ENCODE measurements around the gene TRAF3IP1. TPM values are rescaled to one million over a fixed set of nuclear protein-coding genes. Genes with fewer than 3 reads are reported as not detected.

Gene TRAF3IP1
- total and polyA plus RNA-seq, 2 donors (not counting 1 experiment from before 2014, with no cell fraction given) = 3.9 to 9.2 TPM

- H3K4me3 ChIP-seq (replicated peaks in 1 of 4; ENCODE audit: control extremely low read depth in 1 of 4, insufficient read depth in 1 of 4, low read depth in 3 of 4, low read length in 4 of 4) = no peak overlapping the region
- TF ChIP-seq EZH2 (IDR thresholded peaks at IDR 0.05; ENCODE audit: low read length, missing control alignments) (no peak), CTCF (conservative IDR thresholded peaks at IDR 0.05 in 1 of 2, IDR thresholded peaks at IDR 0.05 in 1 of 2; ENCODE audit: low read depth in 1 of 2, low read length in 2 of 2) (no peak)
- no peak overlapping the region for H3K27ac ChIP-seq (ENCODE audit: insufficient read depth, low read length)
- no peaks in the 10 kb centered on the region for H3K79me2 ChIP-seq (ENCODE audit: control insufficient read depth, insufficient read depth, low read length)
- no peaks in the 10 kb centered on the region for H3K9me3 ChIP-seq (ENCODE audit: control insufficient read depth, insufficient read depth, low read depth, low read length)
- no peak overlapping the region for H2AFZ ChIP-seq (ENCODE audit: low read length)
- no peaks in the 10 kb centered on the region for H4K20me1 ChIP-seq (ENCODE audit: control insufficient read depth, extremely low read depth, insufficient read depth, low read length)
- no peaks in the 10 kb centered on the region for H3K4me1 ChIP-seq (ENCODE audit: control insufficient read depth, extremely low read depth, insufficient read depth, low read length)
- no peaks in the 10 kb centered on the region for H3K36me3 ChIP-seq (ENCODE audit: control insufficient read depth, insufficient read depth, low read length)
- peak in 1 of 2 donors; percentile 53 for DNase-seq (ENCODE audit: low read depth in 2 of 2)
- no peak overlapping the region for H3K4me2 ChIP-seq (ENCODE audit: extremely low read depth, insufficient read depth, low read length)
- no peaks in the 10 kb centered on the region for H3K27me3 ChIP-seq (ENCODE audit: control insufficient read depth, insufficient read depth, low read length)
- no peak overlapping the region for H3K9ac ChIP-seq (ENCODE audit: insufficient read depth, low read length)
These were observed 67.0 kb downstream of the TRAF3IP1 start for GRCh38 chr2:238387332-238387731.

- TF ChIP-seq CTCF (conservative IDR thresholded peaks at IDR 0.05 in 1 of 2, IDR thresholded peaks at IDR 0.05 in 1 of 2; ENCODE audit: low read depth in 1 of 2, low read length in 2 of 2) = no peak
- no peak for TF ChIP-seq EZH2 (IDR thresholded peaks at IDR 0.05; ENCODE audit: low read length, missing control alignments)
- Histone ChIP-seq H3K9me3 (ENCODE audit: control insufficient read depth, insufficient read depth, low read depth, low read length) (no peaks in the 10 kb centered on the region), H3K27me3 (ENCODE audit: control insufficient read depth, insufficient read depth, low read length) (no peaks in the 10 kb centered on the region)
These were observed 68.5 kb downstream of the TRAF3IP1 start for GRCh38 chr2:238388794-238389193.

GRCh38 chr2:238389988-238390589 is 69.8 kb downstream of the TRAF3IP1 start:
- H3K27ac ChIP-seq (ENCODE audit: insufficient read depth, low read length) = no peak overlapping the region
- no peak for TF ChIP-seq CTCF (conservative IDR thresholded peaks at IDR 0.05 in 1 of 2, IDR thresholded peaks at IDR 0.05 in 1 of 2; ENCODE audit: low read depth in 1 of 2, low read length in 2 of 2)
- no peak overlapping the region for H3K9ac ChIP-seq (ENCODE audit: insufficient read depth, low read length)

More at GRCh38 chr2:238388794-238389193, 68.5 kb downstream of the TRAF3IP1 start:
- no peaks in the 10 kb centered on the region for H3K79me2 ChIP-seq (ENCODE audit: control insufficient read depth, insufficient read depth, low read length)
- H3K27ac ChIP-seq (ENCODE audit: insufficient read depth, low read length) = no peak overlapping the region
- H3K36me3 ChIP-seq (ENCODE audit: control insufficient read depth, insufficient read depth, low read length) = no peaks in the 10 kb centered on the region
- no peaks in the 10 kb centered on the region for H3K4me1 ChIP-seq (ENCODE audit: control insufficient read depth, extremely low read depth, insufficient read depth, low read length)
- no peak overlapping the region for H3K9ac ChIP-seq (ENCODE audit: insufficient read depth, low read length)
- no peak overlapping the region for H3K4me2 ChIP-seq (ENCODE audit: extremely low read depth, insufficient read depth, low read length)
- H3K4me3 ChIP-seq (replicated peaks in 1 of 4; ENCODE audit: control extremely low read depth in 1 of 4, insufficient read depth in 1 of 4, low read depth in 3 of 4, low read length in 4 of 4) = no peak overlapping the region
- H2AFZ ChIP-seq (ENCODE audit: low read length) = no peak overlapping the region
- no peak for DNase-seq (ENCODE audit: low read depth in 2 of 2)
- H4K20me1 ChIP-seq (ENCODE audit: control insufficient read depth, extremely low read depth, insufficient read depth, low read length) = no peaks in the 10 kb centered on the region

More at GRCh38 chr2:238389988-238390589, 69.8 kb downstream of the TRAF3IP1 start:
- Histone ChIP-seq H3K27me3 (ENCODE audit: control insufficient read depth, insufficient read depth, low read length) (no peaks in the 10 kb centered on the region), H3K4me3 (replicated peaks in 1 of 4; ENCODE audit: control extremely low read depth in 1 of 4, insufficient read depth in 1 of 4, low read depth in 3 of 4, low read length in 4 of 4) (no peak overlapping the region), H4K20me1 (ENCODE audit: control insufficient read depth, extremely low read depth, insufficient read depth, low read length) (no peaks in the 10 kb centered on the region), H3K4me2 (ENCODE audit: extremely low read depth, insufficient read depth, low read length) (no peak overlapping the region), H2AFZ (ENCODE audit: low read length) (no peak overlapping the region), H3K36me3 (ENCODE audit: control insufficient read depth, insufficient read depth, low read length) (no peaks in the 10 kb centered on the region), H3K4me1 (ENCODE audit: control insufficient read depth, extremely low read depth, insufficient read depth, low read length) (no peaks in the 10 kb centered on the region), H3K79me2 (ENCODE audit: control insufficient read depth, insufficient read depth, low read length) (no peaks in the 10 kb centered on the region), H3K9me3 (ENCODE audit: control insufficient read depth, insufficient read depth, low read depth, low read length) (no peaks in the 10 kb centered on the region)
- DNase-seq (ENCODE audit: low read depth in 2 of 2) = peak; percentile 34 to 78
